SJCRH30 (cell line): ENCODE data around the gene IRGC. TPM values are rescaled to one million over a fixed set of nuclear protein-coding genes. Genes with fewer than 3 reads are reported as not detected.
A peak's percentile ranks its signal among the peaks of the same experiment; 100 is the strongest.
"Not testable (repeated sequence)": the region's sequence is repeated elsewhere in the genome, so short reads cannot be mapped to it uniquely, and the experiment has no call there.

Source experiments
- DNase-seq, 2 experiments: peaks; one replicate each; pipeline ENCODE4 v3.0.0-alpha.2; 2015 to 2020
- H3K27ac ChIP-seq: fragments of 250-450 bp; sonication (Bioruptor Pico); 2 replicates; pipeline ENCODE4 v1.5.1; 2020; ENCODE audit warnings: mild to moderate bottlenecking, moderate library complexity
- H3K27me3 ChIP-seq: fragments of 250-450 bp; sonication (Bioruptor Pico); 2 replicates; pipeline ENCODE4 v1.5.1; 2020; ENCODE audit warnings: mild to moderate bottlenecking, moderate library complexity
- H3K36me3 ChIP-seq: fragments of 250-450 bp; sonication (Bioruptor Pico); 2 replicates; pipeline ENCODE4 v1.5.1; 2020; ENCODE audit warnings: mild to moderate bottlenecking, moderate library complexity
- H3K4me1 ChIP-seq: fragments of 250-450 bp; sonication (Bioruptor Pico); 2 replicates; pipeline ENCODE4 v1.5.1; 2020; ENCODE audit warnings: mild to moderate bottlenecking, moderate library complexity
- H3K4me3 ChIP-seq: fragments of 250-450 bp; sonication (Bioruptor Pico); 2 replicates; pipeline ENCODE4 v1.5.1; 2020; ENCODE audit warnings: mild to moderate bottlenecking, moderate library complexity
- H3K9me3 ChIP-seq: fragments of 250-450 bp; sonication (Bioruptor Pico); replicated peaks from 2 replicates; pipeline ENCODE4 v1.5.1; 2020; ENCODE audit warnings: mild to moderate bottlenecking, moderate library complexity
- total RNA-seq: library from RNA; depleted of rRNA; stranded (reverse); fragments of >200 nt; shearing (Covaris generic); gene quantifications from 2 replicates; pipeline ENCODE4 v1.2.3, GENCODE V29; 2014

IRGC gene
- total RNA-seq, 1 experiment from 2014 or later = not detected

DNA sequence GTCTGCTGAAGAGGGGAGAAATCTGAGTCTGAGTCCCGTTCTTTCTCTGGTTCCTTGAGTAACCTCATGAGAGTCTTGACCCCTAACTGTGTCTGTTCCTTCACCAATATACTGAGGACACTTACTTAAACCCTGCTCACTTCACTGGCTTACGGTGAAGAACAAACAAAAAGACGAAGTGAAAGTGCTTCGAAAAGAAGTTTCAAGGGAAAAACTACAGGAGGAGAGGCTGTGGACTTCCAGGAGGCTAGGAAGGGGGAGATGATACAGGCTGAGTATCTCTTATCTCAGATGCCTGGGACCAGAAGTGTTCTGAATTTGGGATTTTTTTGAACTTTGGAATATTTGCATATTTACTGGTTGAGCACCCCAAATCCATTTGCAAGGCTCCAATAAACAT is 32.8 kb downstream of the IRGC start:
- Histone ChIP-seq H3K4me1 (peaks cover 5% of the 10 kb centered on the region; the same call in 1 of the 2 replicates), H3K27me3 (no peaks in the 10 kb centered on the region), H3K27ac (no peak overlapping the region), H3K36me3 (peaks cover 40% of the 10 kb centered on the region), H3K4me3 (no peak overlapping the region), H3K9me3 (no peaks in the 10 kb centered on the region)
- DNase-seq = no peak

DNA sequence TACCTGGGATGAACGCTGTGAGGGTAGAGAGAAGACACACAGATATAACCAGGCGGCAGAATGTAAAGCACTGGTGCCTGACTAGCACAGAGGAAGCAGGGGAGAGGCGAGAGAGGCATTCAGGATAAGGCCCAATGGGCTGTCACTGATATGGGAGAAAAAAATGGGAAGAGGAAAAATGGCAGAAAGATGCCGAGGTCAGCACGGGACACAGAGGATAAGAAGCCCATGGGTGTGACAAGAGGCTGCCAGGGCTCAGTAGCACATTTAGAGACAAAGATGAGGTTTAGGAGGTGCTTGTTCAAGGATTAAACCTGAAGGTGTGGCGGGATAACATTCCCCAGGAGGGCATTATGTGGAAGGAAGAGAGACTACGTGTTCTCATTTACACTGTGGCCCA is 33.3 kb downstream of the IRGC start:
- Histone ChIP-seq H3K4me1 (peaks cover 5% of the 10 kb centered on the region; the same call in 1 of the 2 replicates), H3K9me3 (no peaks in the 10 kb centered on the region), H3K27ac (no peak overlapping the region), H3K36me3 (peaks cover 36% of the 10 kb centered on the region), H3K4me3 (no peak overlapping the region), H3K27me3 (no peaks in the 10 kb centered on the region)
- DNase-seq = no peak

DNA sequence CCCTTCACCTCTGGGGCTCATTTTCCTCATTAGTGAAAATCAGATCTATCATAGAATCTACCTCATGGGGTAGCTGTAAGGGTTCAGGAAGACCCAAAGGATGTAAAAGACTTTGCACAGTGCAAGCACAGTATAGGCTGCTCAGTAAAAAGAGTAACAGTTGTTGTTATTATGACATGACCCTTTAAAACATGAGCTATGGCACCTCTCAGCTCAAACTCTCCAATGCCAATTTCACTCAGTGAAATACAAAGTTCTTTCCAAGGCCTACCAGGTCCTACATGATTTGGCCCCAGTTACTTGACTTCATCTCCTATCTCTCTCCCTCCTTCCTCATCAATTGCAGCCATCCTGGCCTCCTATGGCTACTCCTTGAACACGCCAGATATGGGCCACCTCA is 34.0 kb downstream of the IRGC start:
- no peaks in the 10 kb centered on the region for H3K9me3 ChIP-seq
- no peaks in the 10 kb centered on the region for H3K27me3 ChIP-seq
- H3K4me3 ChIP-seq = no peak overlapping the region
- peaks cover 32% of the 10 kb centered on the region for H3K36me3 ChIP-seq
- no peak for DNase-seq
- H3K4me1 ChIP-seq = peaks cover 5% of the 10 kb centered on the region; the same call in 1 of the 2 replicates
- no peak overlapping the region for H3K27ac ChIP-seq

DNA sequence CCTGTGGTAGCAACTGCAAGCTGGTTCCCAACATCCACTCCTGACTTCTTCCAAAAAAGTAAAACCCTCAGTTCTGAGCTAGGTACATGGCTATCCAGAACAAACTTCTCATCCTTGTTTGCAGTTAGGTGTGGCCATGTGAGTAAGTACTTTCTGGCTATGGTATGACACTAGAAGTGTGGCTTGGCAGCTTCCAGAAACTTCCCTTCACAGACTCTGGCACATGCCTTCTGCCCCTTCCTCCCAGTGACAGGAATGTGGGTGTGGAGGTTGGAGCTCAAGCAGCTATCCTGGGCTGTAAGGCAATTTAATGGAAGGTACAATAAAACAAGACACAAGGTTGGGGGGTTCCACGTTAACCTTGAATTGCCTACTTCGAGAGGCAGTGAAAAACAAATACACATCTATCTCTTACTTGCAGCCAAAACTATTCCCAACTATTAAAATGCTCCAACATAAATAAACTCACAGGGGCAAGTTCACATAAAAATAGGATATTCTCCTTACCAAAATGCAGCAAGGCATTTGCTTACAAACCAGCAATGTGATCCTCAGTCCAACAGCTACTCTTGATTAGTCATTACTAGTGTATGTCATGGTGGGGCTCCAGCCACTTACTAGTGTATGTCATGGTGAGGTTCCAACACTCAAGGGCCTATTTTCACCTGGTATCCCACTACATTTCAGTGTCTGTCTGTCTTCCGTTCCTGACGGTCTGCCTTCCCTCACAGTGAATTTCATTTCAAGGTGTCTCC is 35.8 kb downstream of the IRGC start:
- Histone ChIP-seq H3K4me1 (peaks cover 5% of the 10 kb centered on the region; the same call in 1 of the 2 replicates), H3K4me3 (no peak overlapping the region), H3K36me3 (peaks cover 29% of the 10 kb centered on the region), H3K27ac (no peak overlapping the region), H3K27me3 (no peaks in the 10 kb centered on the region), H3K9me3 (no peaks in the 10 kb centered on the region)
- DNase-seq = no peak

DNA sequence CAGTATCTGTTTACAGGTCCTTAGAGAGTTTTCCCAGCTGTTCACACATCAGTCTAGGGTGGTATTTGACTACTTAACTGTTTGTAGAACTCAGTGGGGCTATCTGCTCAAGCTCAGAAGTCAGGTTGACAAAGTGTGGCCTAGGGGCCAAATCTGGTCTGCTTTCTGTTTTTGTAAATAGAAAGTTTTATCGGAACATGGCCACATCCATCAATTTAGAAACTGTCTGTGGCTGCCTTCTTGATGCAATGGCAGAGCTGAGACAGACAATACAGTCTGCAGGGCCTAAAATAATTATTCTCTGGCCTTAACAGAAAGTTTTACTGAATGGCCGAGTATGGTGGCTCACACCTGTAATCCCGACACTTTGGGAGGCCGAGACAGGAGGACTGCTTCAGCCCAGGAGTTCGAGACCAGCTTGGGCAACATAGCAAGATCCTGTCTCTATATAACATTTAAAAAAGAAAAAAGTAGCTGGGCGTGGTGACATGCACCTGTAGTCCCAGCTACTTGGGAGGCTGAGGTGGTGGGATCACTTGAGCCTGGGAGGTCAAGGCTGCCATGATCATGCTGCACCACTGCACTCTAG is 36.5 kb downstream of the IRGC start:
- Histone ChIP-seq H3K27me3 (no peaks in the 10 kb centered on the region), H3K27ac (peak overlapping the region; percentile 14; the same call in 1 of the 2 replicates), H3K4me1 (peaks cover 5% of the 10 kb centered on the region; the same call in 1 of the 2 replicates), H3K4me3 (no peak overlapping the region), H3K9me3 (no peaks in the 10 kb centered on the region), H3K36me3 (peaks cover 29% of the 10 kb centered on the region)
- DNase-seq = no peak

DNA sequence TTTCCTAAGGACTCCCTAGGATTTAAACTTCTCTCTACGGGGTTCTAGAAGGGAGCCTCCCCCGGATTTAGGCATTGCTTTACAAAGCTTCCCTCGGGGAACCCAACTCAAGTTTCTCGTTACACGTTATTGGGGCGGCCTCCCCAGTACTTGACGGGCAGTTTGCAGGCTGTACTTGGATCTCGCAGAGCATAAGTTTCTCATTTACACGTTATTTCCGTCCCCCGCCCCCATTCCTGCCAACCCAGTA is 38.3 kb downstream of the IRGC start:
- Histone ChIP-seq H3K4me1 (peaks cover 5% of the 10 kb centered on the region; the same call in 1 of the 2 replicates), H3K27me3 (no peaks in the 10 kb centered on the region), H3K36me3 (peaks cover 18% of the 10 kb centered on the region), H3K27ac (peak overlapping the region; percentile 98), H3K4me3 (peak overlapping the region; percentile 85), H3K9me3 (no peaks in the 10 kb centered on the region)
- DNase-seq = no peak

DNA sequence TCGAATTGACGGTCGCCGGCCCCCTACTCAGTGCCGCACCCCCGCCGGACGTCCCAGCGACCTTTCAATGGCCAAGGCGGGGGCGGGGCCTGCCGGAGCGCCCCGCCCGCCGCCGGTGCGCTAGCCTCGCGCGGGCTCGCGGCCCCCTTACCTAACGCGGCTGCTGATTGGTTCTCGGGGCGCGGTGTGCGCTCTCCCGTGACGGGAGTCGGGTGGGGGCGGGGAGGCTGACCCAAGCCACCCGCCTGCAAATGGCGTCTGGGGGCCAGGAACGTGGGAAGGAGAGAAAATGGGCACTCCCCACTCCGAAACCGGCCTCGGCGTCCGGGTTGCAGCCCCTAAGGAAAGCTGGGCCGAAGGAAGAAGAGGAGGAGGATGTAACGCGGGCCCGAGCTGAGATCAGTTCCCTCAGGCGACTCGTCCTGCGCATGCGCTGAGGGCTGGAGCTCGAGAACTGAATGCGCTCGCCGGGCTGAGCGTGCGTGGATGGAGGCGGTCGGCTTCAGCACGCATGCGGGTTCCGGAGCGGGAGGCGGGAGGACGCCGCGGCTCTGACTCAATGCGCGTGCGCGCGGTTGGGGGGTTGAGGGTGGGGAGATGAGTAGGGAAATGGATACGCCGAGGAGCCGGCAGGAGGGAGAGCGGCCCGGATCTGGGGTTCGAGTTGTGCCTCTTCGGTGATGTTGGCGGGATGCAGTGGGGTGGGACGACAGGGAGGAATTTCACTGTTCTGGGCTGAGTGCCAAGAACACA is 38.8 kb downstream of the IRGC start, which contains the start of gene SMG9:
TSS of gene SMG9 (minus strand) at position 460 of the 753 bp plus-strand sequence. CDS start 4,221 bp downstream, outside the sequence.
- Histone ChIP-seq H3K27me3 (no peaks in the 10 kb centered on the region), H3K4me1 (peaks cover 5% of the 10 kb centered on the region; the same call in 1 of the 2 replicates), H3K27ac (peak within 1 kb of the TSS; percentile 98), H3K36me3 (peaks cover 13% of the 10 kb centered on the region), H3K4me3 (peak within 1 kb of the TSS; percentile 85), H3K9me3 (no peaks in the 10 kb centered on the region)
- peak; percentile 98 for DNase-seq

DNA sequence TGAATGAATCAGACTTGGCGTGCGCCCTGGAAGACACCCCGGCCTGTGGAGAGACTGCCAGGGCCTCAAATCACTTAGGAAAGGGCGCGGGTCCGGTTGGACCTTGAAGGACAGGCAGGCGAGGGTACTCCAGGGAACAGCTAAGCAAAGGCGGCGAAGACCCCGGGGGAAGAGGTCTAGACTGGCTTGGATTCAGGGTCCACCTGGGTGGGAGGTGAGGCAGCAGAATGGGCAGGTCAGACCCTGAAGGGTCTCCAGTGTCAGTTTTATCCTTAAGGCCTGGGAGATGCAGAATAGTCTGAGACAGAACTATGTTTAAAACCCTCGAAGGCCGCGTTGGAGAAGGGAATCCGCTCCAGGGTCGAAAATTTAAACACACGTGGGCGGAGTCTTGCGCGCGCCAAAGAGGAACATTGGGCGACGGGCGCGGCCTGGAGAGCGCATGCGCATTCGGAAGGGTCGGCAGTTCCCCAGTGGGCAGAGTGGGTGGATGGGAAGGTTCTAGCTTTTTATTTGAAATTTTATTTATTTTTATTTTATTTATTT is 39.5 kb downstream of the IRGC start:
- Histone ChIP-seq H3K9me3 (no peaks in the 10 kb centered on the region), H3K36me3 (peaks cover 7% of the 10 kb centered on the region), H3K27me3 (no peaks in the 10 kb centered on the region), H3K27ac (peak overlapping the region; percentile 98), H3K4me3 (peak overlapping the region; percentile 85), H3K4me1 (peaks cover 5% of the 10 kb centered on the region; the same call in 1 of the 2 replicates)
- peak; percentile 70 to 77 for DNase-seq

DNA sequence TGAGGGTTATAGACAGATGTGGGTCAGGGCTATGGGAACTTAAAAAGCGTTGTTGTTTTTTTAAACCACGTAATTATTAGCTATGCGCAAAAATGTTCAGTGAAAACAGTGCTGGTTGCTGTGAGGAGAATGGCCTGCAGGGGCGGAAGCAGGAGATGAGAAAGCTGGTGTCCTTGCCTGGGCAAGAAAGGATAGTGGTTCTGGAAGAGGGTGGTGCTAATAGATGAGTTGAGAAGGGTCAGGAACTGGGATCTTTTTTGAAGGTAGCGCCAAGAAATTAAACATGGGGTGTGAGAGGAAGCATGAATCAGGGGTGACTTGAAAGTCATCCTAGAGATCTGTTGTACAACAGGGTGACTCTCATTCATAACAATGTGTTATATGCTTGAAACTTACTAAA is 43.6 kb downstream of the IRGC start:
- H3K27me3 ChIP-seq = no peaks in the 10 kb centered on the region
- no peak overlapping the region for H3K27ac ChIP-seq
- peak in 1 of 2 experiments; percentile 38 for DNase-seq

DNA sequence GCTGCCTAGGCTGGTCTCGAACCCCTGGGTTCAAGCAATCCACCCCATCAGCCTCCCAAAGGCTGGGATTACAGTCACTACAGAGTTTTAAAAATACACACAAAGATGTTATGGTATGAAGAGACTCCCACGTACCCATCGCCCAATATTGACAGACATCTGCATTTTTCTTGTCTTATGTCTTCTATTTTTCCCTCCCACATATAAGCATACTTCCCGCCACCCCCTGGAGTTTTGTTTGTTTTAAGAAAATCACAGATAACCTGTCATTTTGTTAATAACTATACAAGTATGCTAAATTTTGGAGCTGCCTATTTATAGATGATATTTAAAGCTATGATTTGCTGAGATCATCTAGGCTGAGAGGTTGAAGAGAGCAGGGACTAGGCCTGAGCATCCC is 45.1 kb downstream of the IRGC start:
- Histone ChIP-seq H3K9me3 (no peaks in the 10 kb centered on the region), H3K27ac (no peak overlapping the region), H3K27me3 (no peaks in the 10 kb centered on the region), H3K36me3 (no peaks in the 10 kb centered on the region), H3K4me3 (no peak overlapping the region), H3K4me1 (no peaks in the 10 kb centered on the region)
- DNase-seq = no peak

More for the DNA sequence above, 43.6 kb downstream of the IRGC start:
- Histone ChIP-seq H3K4me3 (no peak overlapping the region), H3K4me1 (no peaks in the 10 kb centered on the region), H3K9me3 (no peaks in the 10 kb centered on the region), H3K36me3 (no peaks in the 10 kb centered on the region)

DNA sequence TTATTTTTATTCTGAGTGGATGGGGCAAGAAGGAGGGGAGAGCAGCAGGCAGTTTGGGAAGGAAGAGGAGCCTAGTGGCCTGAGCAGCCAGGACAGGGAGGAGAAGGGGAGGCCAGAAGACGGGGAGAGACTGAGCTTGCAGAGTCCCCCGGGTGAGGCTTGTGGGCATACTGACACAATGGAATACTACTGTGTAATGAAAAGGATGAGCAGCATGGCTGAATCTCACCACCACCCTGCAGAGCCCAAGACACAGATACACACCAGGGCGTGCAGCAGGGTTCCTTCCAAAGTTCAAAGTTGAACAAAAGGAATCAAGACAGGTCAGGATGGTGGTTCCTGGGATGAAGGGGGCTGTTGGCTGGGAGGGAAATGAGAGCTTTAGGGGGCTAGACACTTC is 46.9 kb downstream of the IRGC start:
- no peaks in the 10 kb centered on the region for H3K4me1 ChIP-seq
- no peak for DNase-seq

DNA sequence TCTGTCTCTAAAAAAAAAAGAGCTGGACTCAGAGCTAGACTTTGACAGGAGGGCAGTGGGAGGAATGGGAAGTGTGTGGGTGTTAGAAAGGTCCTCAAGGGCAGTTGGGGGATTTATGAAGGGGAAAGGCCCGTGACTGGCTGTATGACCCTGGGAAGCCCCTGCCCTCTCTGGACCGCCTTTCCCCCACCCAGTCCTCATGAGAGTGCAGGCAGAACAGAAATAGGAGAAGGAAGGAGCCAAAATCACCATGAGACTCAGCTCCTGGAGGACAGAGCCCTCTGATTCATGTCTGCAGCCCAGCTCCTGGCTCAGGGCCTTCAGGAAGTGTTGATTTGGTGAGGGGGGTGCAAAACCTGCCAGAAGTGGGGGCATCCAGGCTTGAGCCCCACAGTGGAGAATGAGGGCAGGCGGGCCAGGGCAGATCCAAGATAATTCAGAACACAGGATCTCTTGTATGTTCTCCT is 47.6 kb downstream of the IRGC start:
- no peak for DNase-seq
- no peaks in the 10 kb centered on the region for H3K4me1 ChIP-seq
- no peaks in the 10 kb centered on the region for H3K36me3 ChIP-seq
- H3K4me3 ChIP-seq = no peak overlapping the region
- H3K27ac ChIP-seq = no peak overlapping the region
- no peaks in the 10 kb centered on the region for H3K27me3 ChIP-seq
- no peaks in the 10 kb centered on the region for H3K9me3 ChIP-seq

More for the DNA sequence above, 46.9 kb downstream of the IRGC start:
- H3K27ac ChIP-seq = no peak overlapping the region
- H3K27me3 ChIP-seq = no peaks in the 10 kb centered on the region
- H3K9me3 ChIP-seq = no peaks in the 10 kb centered on the region
- no peak overlapping the region for H3K4me3 ChIP-seq
- H3K36me3 ChIP-seq = no peaks in the 10 kb centered on the region

DNA sequence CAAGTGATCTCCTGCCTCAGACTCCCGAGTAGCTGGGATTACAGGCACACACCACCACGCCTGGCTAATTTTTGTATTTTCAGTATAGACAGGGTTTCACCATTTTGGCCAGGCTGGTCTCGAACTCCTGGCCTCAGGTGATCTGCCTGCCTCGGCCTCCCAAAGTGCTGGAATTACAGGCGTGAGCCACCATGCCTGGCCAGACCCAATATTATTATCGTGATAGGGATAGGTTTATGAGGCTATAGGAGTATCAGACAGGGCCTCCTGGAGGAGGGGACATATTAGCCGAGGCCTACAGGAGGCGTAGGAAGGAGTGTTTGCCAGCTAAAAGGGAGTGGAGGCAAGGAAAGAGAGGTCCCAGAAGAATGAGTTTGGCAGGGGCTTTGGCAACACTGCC is 48.8 kb downstream of the IRGC start:
- DNase-seq, H3K36me3 ChIP-seq, H3K27ac ChIP-seq, H3K4me1 ChIP-seq, H3K4me3 ChIP-seq, H3K27me3 ChIP-seq, H3K9me3 ChIP-seq: not testable (repeated sequence)

DNA sequence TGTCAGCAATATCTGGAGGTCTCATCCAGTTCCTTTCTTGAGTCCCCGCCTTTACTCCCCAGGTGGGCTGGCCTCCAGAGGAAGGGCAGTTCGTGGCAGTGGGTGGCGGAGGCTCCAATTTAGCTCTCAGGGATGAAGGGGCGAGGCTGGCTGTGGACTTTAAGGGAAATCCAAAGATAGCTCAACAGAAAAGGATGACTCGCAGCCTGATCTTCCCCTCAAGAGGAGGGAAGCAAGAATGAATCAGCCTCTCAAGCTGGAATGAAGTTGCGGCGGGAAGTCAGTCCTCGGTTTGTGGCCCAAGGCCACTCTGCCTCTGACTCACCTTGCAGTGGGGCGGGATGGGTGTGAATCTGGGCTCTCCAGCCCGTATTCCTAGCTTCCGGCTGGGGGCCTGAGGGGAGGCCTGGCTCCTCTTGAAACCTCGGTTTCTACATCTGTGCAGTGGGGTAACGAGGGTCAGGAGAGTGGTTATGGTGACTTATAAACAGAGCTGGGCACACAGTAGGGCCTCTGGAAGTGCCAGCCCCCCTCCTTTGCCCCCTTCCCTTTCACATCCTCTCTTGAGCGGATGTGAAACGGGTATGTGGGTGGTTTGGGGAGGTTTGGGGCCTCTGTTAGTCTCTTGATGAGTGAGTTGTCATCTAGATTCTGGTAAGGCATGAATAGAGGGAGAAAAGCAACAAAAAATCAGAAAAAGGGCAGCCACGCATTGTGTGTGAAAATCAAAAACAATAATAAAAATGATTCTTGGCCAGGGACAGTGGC is 49.4 kb downstream of the IRGC start:
- Histone ChIP-seq H3K4me3 (no peak overlapping the region), H3K27me3 (no peaks in the 10 kb centered on the region), H3K36me3 (no peaks in the 10 kb centered on the region), H3K27ac (no peak overlapping the region), H3K4me1 (no peaks in the 10 kb centered on the region), H3K9me3 (no peaks in the 10 kb centered on the region)
- DNase-seq = peak; percentile 43 to 45
